Measurements from ENCODE around the gene DALRD3.

The DALRD3 gene

DNA sequence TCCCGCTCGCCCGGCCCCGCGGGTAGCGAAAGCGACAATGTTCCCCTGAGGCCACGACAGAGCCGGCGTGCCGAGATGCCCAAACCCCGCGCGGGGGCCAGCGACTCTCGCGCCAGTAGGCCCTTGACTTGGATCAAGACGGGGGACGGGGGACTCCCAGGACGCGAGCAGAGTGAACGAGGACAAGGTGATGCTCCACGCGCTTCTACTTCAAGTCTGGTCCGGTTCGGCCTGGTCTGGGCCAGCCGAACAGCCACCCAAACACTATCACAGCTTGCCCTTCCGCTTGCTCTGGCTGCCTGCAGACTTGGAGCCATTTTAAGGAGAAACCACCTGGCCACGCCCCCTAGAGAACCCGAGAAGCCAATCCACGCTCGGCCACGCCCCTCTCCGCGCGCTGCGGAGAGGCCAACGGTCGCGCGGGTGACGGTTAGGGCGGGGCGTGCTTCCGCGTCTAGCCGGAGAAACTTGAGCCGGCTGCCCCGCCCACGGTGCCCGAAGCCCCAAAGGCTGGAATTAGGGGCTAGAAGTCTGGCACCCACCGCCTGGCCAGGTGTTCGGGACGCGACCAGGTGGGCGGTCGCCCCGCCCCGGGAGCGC, 2.9 kb upstream of the DALRD3 start:
- H3K36me3 ChIP-seq (replicated peaks), result peaks cover 27% of the 10 kb centered on the region
- in situ Hi-C loops (cut with HindIII; ENCODE audit: low pct_ligation_motif_present, low sequenced_read_pairs), result no loop called here
- TF ChIP-seq, protein P1, sequence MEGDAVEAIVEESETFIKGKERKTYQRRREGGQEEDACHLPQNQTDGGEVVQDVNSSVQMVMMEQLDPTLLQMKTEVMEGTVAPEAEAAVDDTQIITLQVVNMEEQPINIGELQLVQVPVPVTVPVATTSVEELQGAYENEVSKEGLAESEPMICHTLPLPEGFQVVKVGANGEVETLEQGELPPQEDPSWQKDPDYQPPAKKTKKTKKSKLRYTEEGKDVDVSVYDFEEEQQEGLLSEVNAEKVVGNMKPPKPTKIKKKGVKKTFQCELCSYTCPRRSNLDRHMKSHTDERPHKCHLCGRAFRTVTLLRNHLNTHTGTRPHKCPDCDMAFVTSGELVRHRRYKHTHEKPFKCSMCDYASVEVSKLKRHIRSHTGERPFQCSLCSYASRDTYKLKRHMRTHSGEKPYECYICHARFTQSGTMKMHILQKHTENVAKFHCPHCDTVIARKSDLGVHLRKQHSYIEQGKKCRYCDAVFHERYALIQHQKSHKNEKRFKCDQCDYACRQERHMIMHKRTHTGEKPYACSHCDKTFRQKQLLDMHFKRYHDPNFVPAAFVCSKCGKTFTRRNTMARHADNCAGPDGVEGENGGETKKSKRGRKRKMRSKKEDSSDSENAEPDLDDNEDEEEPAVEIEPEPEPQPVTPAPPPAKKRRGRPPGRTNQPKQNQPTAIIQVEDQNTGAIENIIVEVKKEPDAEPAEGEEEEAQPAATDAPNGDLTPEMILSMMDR (IDR thresholded peaks at IDR 0.05; ENCODE audit: low read depth, low read length, missing control alignments), result no peak
- peak; percentile 97 for DNase-seq
- H3K4me3 ChIP-seq (ENCODE audit: low read depth, low read length), result peak overlapping the region; percentile 90
- no peaks in the 10 kb centered on the region for H3K27me3 ChIP-seq (replicated peaks)
- H3K27ac ChIP-seq, result peak overlapping the region; percentile 99

DNA sequence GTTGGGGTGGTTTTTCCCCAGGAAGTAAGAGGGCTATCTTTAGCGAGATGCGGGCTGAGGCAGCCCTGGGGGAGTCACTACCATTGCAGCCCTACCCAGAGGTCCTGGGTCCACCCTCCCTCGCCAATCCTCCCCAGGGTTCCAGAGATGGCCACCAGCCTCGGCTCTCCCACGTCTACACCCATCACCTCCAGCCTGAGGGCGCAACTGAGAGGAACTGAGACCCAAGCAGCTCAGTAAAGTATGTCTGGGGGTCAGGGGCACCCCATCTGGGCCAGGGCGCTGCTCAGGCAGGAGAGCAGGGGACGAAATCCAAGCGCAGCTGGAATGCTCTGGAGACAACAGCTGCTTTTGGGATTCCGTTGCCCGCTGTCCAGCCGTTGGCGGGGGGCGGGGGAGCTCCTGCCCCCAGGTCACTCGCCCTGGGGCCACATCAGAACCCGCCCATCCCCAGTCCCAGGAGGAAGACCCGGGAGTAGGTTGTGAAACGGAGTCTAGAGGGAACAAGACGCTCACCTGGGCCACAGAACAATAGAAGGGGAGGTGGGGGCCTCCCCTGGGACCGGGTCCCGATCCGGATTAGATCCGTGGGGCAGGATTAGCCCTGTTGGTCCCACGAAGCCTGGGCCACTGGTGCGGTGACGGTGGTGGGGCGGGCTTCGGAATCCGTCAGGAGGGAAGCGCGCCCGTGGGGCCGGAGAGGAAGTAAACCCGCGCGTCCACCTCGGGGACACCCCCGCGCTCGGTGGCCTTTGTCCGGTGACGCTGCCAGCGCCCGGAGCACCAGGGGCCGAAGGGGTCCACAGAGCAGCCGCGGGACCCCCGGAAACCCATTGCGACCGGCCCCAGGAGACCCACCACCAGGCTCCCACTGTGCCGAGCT, 2.2 kb upstream of the DALRD3 start:
- Histone ChIP-seq H3K36me3 (replicated peaks) (peaks cover 27% of the 10 kb centered on the region), H3K4me3 (ENCODE audit: low read depth, low read length) (peak overlapping the region; percentile 90), H3K27ac (peak overlapping the region; percentile 99), H3K27me3 (replicated peaks) (no peaks in the 10 kb centered on the region)
- TF ChIP-seq, protein P1 (IDR thresholded peaks at IDR 0.05; ENCODE audit: low read depth, low read length, missing control alignments), result peak; percentile 4
- in situ Hi-C loops (cut with HindIII; ENCODE audit: low pct_ligation_motif_present, low sequenced_read_pairs), result no loop called here
- DNase-seq, result no peak

DNA sequence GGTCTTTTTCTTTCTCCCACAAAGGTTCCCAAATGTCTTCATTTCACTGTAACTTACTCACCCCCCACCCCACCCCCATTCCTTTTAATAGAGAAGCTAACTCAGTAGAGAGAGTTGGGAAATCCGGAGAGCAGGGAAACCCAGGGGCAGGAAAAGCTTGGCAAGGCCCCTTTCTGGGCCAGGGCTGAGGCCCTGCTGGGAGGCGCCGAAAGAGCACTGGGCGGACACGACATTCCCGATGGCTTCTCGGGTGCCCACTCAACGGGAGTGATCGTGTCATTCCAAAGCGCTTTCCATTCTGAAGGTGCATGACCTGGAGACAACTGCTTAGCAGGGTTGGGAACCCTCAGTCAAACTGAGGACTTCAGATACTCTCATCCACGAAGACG, 1.6 kb upstream of the DALRD3 start:
- TF ChIP-seq, protein P1 (IDR thresholded peaks at IDR 0.05; ENCODE audit: low read depth, low read length, missing control alignments), result no peak
- Histone ChIP-seq H3K4me3 (ENCODE audit: low read depth, low read length) (peak overlapping the region; percentile 90), H3K36me3 (replicated peaks) (peaks cover 27% of the 10 kb centered on the region), H3K27me3 (replicated peaks) (no peaks in the 10 kb centered on the region), H3K27ac (peak overlapping the region; percentile 99)
- DNase-seq, result no peak
- in situ Hi-C loops (cut with HindIII; ENCODE audit: low pct_ligation_motif_present, low sequenced_read_pairs), result no loop called here

DNA sequence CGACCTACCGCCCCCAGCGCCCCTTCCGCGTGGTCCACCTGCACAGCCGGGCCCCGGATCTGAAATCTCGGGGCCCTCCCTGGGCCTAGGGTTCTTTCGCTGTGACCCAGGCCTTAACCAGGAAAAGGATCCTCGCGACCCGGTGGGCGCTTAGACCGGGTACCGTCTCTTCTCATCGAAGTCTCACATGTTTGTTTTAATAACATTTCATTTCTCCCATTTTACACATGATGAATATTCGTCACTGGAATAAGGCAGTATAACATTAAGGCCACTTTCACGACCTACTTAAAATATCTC, 277 bp upstream of the DALRD3 start:
- TF ChIP-seq, protein P1 (IDR thresholded peaks at IDR 0.05; ENCODE audit: low read depth, low read length, missing control alignments), result no peak
- peaks cover 27% of the 10 kb centered on the region for H3K36me3 ChIP-seq (replicated peaks)
- no peaks in the 10 kb centered on the region for H3K27me3 ChIP-seq (replicated peaks)
- in situ Hi-C loops (cut with HindIII; ENCODE audit: low pct_ligation_motif_present, low sequenced_read_pairs), result no loop called here
- H3K27ac ChIP-seq, result peak overlapping the region; percentile 38
- no peak for DNase-seq
- H3K4me3 ChIP-seq (ENCODE audit: low read depth, low read length), result peak overlapping the region; percentile 77

DNA sequence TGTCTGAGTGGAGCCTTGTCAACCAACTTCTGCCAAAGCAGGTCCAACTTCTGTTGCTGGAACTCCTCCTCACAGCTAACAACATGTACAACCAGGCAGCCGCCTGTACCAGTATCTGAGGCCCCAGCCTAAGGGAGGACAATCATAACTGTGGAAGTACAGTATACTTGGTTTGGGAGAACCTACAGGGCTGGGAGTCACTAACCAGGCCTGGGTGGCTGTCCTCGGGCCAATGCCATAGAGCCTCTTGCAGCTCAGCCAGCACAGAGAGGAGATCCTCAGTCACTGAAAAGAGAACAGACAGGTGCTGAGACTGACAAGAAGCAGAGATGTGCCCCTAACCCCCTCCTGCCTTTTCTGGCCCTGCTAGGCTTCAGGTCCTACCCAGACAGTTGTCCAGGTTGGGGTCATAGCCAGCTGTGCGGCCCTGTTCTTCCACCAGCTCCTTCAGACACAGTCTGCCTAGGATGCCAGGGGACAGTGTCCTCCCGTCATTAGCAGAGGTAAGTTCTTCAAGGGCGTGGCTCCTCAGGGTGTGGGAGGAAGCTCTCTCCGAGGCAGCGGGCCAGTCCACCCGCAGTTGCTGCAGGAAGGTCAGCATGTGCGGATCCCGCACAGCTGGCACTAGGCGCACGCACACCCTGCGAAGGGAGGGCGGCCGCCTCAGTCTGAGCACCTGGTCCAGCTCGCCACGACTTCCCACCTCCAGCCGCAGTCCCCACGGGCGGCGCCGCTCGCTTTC, 980 bp downstream of the DALRD3 start:
- TF ChIP-seq, protein P1 (IDR thresholded peaks at IDR 0.05; ENCODE audit: low read depth, low read length, missing control alignments), result no peak
- Histone ChIP-seq H3K36me3 (replicated peaks) (peaks cover 37% of the 10 kb centered on the region), H3K27me3 (replicated peaks) (no peaks in the 10 kb centered on the region), H3K4me3 (ENCODE audit: low read depth, low read length) (peak overlapping the region; percentile 77), H3K27ac (no peak overlapping the region)
- in situ Hi-C loops (cut with HindIII; ENCODE audit: low pct_ligation_motif_present, low sequenced_read_pairs), result no loop called here
- no peak for DNase-seq

Measured in brain microvascular endothelial cell (primary cell).